ENCODE data around the gene ARHGEF16. TPM values are rescaled to one million over a fixed set of nuclear protein-coding genes. Genes with fewer than 3 reads are reported as not detected.

The ARHGEF16 gene
- total RNA-seq, 4 donors from 2014 or later, result 0.20 to 1.2 (median 0.63) TPM

- Histone ChIP-seq H3K4me1 (no peaks in the 10 kb centered on the region), H3K4me3 (no peak overlapping the region), H3K27me3 (no peaks in the 10 kb centered on the region), H3K9me3 (no peaks in the 10 kb centered on the region), H3K27ac (no peak overlapping the region), H3K36me3 (no peaks in the 10 kb centered on the region)
- TF ChIP-seq, protein P1, sequence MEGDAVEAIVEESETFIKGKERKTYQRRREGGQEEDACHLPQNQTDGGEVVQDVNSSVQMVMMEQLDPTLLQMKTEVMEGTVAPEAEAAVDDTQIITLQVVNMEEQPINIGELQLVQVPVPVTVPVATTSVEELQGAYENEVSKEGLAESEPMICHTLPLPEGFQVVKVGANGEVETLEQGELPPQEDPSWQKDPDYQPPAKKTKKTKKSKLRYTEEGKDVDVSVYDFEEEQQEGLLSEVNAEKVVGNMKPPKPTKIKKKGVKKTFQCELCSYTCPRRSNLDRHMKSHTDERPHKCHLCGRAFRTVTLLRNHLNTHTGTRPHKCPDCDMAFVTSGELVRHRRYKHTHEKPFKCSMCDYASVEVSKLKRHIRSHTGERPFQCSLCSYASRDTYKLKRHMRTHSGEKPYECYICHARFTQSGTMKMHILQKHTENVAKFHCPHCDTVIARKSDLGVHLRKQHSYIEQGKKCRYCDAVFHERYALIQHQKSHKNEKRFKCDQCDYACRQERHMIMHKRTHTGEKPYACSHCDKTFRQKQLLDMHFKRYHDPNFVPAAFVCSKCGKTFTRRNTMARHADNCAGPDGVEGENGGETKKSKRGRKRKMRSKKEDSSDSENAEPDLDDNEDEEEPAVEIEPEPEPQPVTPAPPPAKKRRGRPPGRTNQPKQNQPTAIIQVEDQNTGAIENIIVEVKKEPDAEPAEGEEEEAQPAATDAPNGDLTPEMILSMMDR (IDR thresholded peaks at IDR 0.05 in 4 of 5, conservative IDR thresholded peaks at IDR 0.05 in 1 of 5), result no peak
- TF ChIP-seq POLR2A (IDR thresholded peaks at IDR 0.05), result no peak
- DNase-seq (no peak), ATAC-seq (no peak)
- in situ Hi-C loops (cut with MboI; ENCODE audit: low sequenced_read_pairs in 4 of 4) (no loop called here), intact Hi-C loops (cut with DNase I; ENCODE audit: low total_unique reads) (no loop called here)
Measured at GRCh38 chr1:3515272-3515671, 60.8 kb downstream of the ARHGEF16 start.

DNA sequence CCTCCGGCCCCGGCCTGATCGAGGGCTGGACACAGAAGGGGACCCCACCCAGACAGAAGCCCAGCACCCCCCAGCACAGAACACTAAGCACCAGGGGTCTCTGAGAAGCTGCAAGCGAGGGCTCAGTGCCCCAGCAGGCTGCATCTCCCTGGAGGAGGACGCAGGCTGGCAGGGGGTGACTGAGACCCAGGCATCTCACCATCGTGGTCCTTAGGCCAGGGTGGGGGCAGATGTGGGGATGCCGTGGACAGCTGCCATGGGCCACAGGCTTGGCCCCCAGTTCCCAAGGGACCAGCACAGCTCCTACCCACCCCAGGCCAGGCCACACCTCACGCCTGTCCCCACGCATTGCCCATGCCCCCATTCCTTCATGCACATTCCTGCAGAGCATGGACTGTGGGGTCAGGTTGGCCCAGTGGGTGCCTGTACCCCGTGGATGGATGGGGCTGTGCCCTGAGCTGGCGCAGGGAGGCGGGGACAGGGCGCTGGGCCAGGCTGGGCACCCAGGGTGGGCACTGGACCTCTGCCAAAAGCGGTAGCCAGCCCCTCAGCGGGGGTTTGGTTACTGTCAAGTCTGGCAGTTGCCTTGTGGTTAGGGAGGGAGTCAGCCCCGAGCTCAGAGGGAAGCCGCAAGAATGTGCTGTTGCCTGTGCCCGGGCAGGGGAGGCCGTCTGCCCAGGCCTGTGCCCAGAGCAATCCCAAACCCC lies 61.5 kb downstream of the ARHGEF16 start:
- TF ChIP-seq POLR2A (IDR thresholded peaks at IDR 0.05), result no peak
- TF ChIP-seq, protein P1 (IDR thresholded peaks at IDR 0.05 in 4 of 5, conservative IDR thresholded peaks at IDR 0.05 in 1 of 5), result no peak
- Histone ChIP-seq H3K4me1 (no peaks in the 10 kb centered on the region), H3K9me3 (no peaks in the 10 kb centered on the region), H3K27ac (no peak overlapping the region), H3K4me3 (no peak overlapping the region), H3K27me3 (no peaks in the 10 kb centered on the region), H3K36me3 (no peaks in the 10 kb centered on the region)
- ATAC-seq (no peak), DNase-seq (no peak)
- intact Hi-C loops (cut with DNase I; ENCODE audit: low total_unique reads), result no loop called here
- in situ Hi-C loops (cut with MboI; ENCODE audit: low sequenced_read_pairs in 4 of 4), result no loop called here

DNA sequence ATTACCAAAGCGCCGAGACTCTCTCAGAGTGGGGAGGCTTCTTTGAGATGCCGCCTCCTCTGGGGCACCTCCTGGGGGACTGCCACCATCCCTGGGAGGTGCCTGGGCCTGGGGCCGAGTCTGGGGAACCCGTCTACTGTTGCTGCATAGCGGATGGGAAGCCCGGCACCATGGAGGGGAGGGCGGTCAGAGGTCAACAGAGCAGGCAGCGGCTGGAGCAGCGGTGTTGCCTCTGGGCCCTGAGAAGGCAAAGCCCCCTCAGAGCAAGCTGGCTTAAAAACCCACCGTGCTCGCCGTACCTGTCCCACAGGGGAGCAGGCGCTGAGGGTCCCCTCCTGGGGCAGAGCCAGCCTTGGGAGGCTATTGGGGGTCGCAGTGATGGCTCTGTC lies 62.0 kb downstream of the ARHGEF16 start:
- no peaks in the 10 kb centered on the region for H3K4me1 ChIP-seq

GRCh38 chr1:3516911-3517675 lies 62.6 kb downstream of the ARHGEF16 start:
- in situ Hi-C loops (cut with MboI; ENCODE audit: low sequenced_read_pairs in 4 of 4), result no loop called here

More for the DNA sequence above, 62.0 kb downstream of the ARHGEF16 start:
- no peak for DNase-seq
- Histone ChIP-seq H3K4me3 (no peak overlapping the region), H3K36me3 (no peaks in the 10 kb centered on the region), H3K27me3 (no peaks in the 10 kb centered on the region), H3K9me3 (no peaks in the 10 kb centered on the region), H3K27ac (no peak overlapping the region)
- ATAC-seq, result no peak
- intact Hi-C loops (cut with DNase I; ENCODE audit: low total_unique reads), result no loop called here
- in situ Hi-C loops (cut with MboI; ENCODE audit: low sequenced_read_pairs in 4 of 4), result no loop called here
- no peak for TF ChIP-seq POLR2A (IDR thresholded peaks at IDR 0.05)
- TF ChIP-seq, protein P1 (IDR thresholded peaks at IDR 0.05 in 4 of 5, conservative IDR thresholded peaks at IDR 0.05 in 1 of 5), result no peak

More at GRCh38 chr1:3516911-3517675, 62.6 kb downstream of the ARHGEF16 start:
- TF ChIP-seq, protein P1 (IDR thresholded peaks at IDR 0.05 in 4 of 5, conservative IDR thresholded peaks at IDR 0.05 in 1 of 5), result no peak
- TF ChIP-seq POLR2A (IDR thresholded peaks at IDR 0.05), result no peak
- DNase-seq (no peak), ATAC-seq (no peak)
- intact Hi-C loops (cut with DNase I; ENCODE audit: low total_unique reads), result no loop called here
- Histone ChIP-seq H3K4me1 (no peaks in the 10 kb centered on the region), H3K36me3 (no peaks in the 10 kb centered on the region), H3K4me3 (no peak overlapping the region), H3K9me3 (no peaks in the 10 kb centered on the region), H3K27ac (no peak overlapping the region), H3K27me3 (no peaks in the 10 kb centered on the region)

All from gastrocnemius medialis (tissue), 4 donors.